HepG2 (cell line): ENCODE results near the gene ARHGAP45. TPM values are rescaled to one million over a fixed set of nuclear protein-coding genes. Genes with fewer than 3 reads are reported as not detected.

Source experiments
- BORCS8-MEF2B ChIP-seq: sonication (generic); formaldehyde crosslinking; IDR thresholded peaks from 2 replicates; pipeline ENCODE4 v1.8.0; 2022; ENCODE audit warnings: mild to moderate bottlenecking, missing genetic modification reagents
- GABPB1 ChIP-seq: IDR thresholded peaks from 2 replicates; pipeline ENCODE4 v1.6.1; 2016; ENCODE audit warnings: mild to moderate bottlenecking, missing genetic modification reagents, moderate library complexity, missing compliant biosample characterization
- HES4 ChIP-seq: sonication (generic); formaldehyde crosslinking; IDR thresholded peaks from 2 replicates; pipeline ENCODE4 v1.9.0; 2021; ENCODE audit warnings: mild to moderate bottlenecking, missing genetic modification reagents, borderline replicate concordance
- HNF4A ChIP-seq: sonication (generic); formaldehyde crosslinking; IDR thresholded peaks from 2 replicates; pipeline ENCODE4 v1.4.0; 2020; ENCODE audit warnings: missing genetic modification reagents
- HOXA9 ChIP-seq: sonication (generic); formaldehyde crosslinking; IDR thresholded peaks from 2 replicates; pipeline ENCODE4 v1.8.1; 2022; ENCODE audit warnings: missing genetic modification reagents, mild to moderate bottlenecking, moderate library complexity, borderline replicate concordance
- JARID2 ChIP-seq: sonication (generic); formaldehyde crosslinking; IDR thresholded peaks from 2 replicates; pipeline ENCODE4 v1.8.1; 2023; ENCODE audit warnings: missing genetic modification reagents, inconsistent platforms; ENCODE audit not compliant: insufficient replicate concordance
- LBX2 ChIP-seq: sonication (generic); formaldehyde crosslinking; IDR thresholded peaks from 2 replicates; pipeline ENCODE4 v1.5.0; 2020; ENCODE audit warnings: missing genetic modification reagents, mild to moderate bottlenecking, borderline replicate concordance
- PHF5A ChIP-seq: IDR thresholded peaks from one replicate; pipeline ENCODE4 v1.6.1; 2018; ENCODE audit warnings: low read depth, missing genetic modification reagents; ENCODE audit not compliant: unreplicated experiment
- RFX5 ChIP-seq: IDR thresholded peaks from 2 replicates; pipeline ENCODE4 v1.6.1; 2011; ENCODE audit warnings: low read depth, low read length, improper control_type of control experiment
- SNAI1 ChIP-seq: sonication (generic); formaldehyde crosslinking; IDR thresholded peaks from 2 replicates; pipeline ENCODE4 v1.5.0; 2020; ENCODE audit warnings: mild to moderate bottlenecking, missing genetic modification reagents, borderline replicate concordance
- SP1 ChIP-seq, 2 experiments: fragments of 450-650 bp in 1 of 2; sonication (generic) in 1 of 2; formaldehyde crosslinking in 1 of 2; IDR thresholded peaks; 2 replicates each; pipeline versions ENCODE4 v1.4.0 to v1.6.1; 2016 to 2020; ENCODE audit warnings: missing genetic modification reagents in 1 of 2
- STAT5B ChIP-seq: sonication (generic); formaldehyde crosslinking; IDR thresholded peaks from 2 replicates; pipeline ENCODE4 v1.4.0; 2020; ENCODE audit warnings: missing genetic modification reagents
- ZNF232 ChIP-seq: sonication (generic); formaldehyde crosslinking; IDR thresholded peaks from 2 replicates; pipeline ENCODE4 v1.4.0; 2020; ENCODE audit warnings: missing genetic modification reagents, borderline replicate concordance
- ZNF263 ChIP-seq: sonication (generic); formaldehyde crosslinking; IDR thresholded peaks from 2 replicates; pipeline ENCODE4 v1.4.0; 2020; ENCODE audit warnings: missing genetic modification reagents
- ZNF264 ChIP-seq: sonication (generic); formaldehyde crosslinking; IDR thresholded peaks from 2 replicates; pipeline ENCODE4 v1.4.0; 2020; ENCODE audit warnings: missing genetic modification reagents
- ZNF292 ChIP-seq: sonication (generic); formaldehyde crosslinking; IDR thresholded peaks from 2 replicates; pipeline ENCODE4 v1.8.1; 2022; ENCODE audit warnings: mild to moderate bottlenecking, low read depth, missing genetic modification reagents, borderline replicate concordance
- ZNF709 ChIP-seq: sonication (generic); formaldehyde crosslinking; IDR thresholded peaks from 2 replicates; pipeline ENCODE4 v1.5.0; 2020; ENCODE audit warnings: mild to moderate bottlenecking, missing genetic modification reagents
- ZNF772 ChIP-seq: sonication (generic); formaldehyde crosslinking; IDR thresholded peaks from 2 replicates; pipeline ENCODE4 v1.5.0; 2020; ENCODE audit warnings: mild to moderate bottlenecking, missing genetic modification reagents
- ZSCAN29 ChIP-seq: sonication (generic); formaldehyde crosslinking; conservative IDR thresholded peaks from 2 replicates; pipeline ENCODE4 v1.4.0; 2020; ENCODE audit warnings: mild to moderate bottlenecking, missing genetic modification reagents
- polyA plus RNA-seq, 8 experiments: library from polyadenylated mRNA; depleted of rRNA in 3 of 8; stranded (reverse) in 7 of 8; unstranded in 1 of 8; fragments of >200 nt; fragmentation: Illumina TruSeq in 4 of 8; extraction: Trizol in 4 of 8; gene quantifications; 2 replicates each; pipeline versions ENCODE4 v1.2.1 to v1.2.3, GENCODE V29; 2011 to 2016; ENCODE audit warnings: low read depth in 4 of 8, missing spikeins in 1 of 8, mixed read lengths in 1 of 8; ENCODE audit not compliant: insufficient read depth in 1 of 8
- total RNA-seq, 5 experiments: library from RNA; depleted of rRNA; stranded (reverse); fragments of >200 nt; fragmentation: Illumina TruSeq; extraction: Trizol; gene quantifications; 2 replicates each; pipeline ENCODE4 v1.2.3, GENCODE V29; 2016; ENCODE audit warnings: low read depth in 1 of 5
- TF ChIP-seq, protein P1 (sequence below): IDR thresholded peaks from 2 replicates; pipeline ENCODE4 v1.6.1; 2016; ENCODE audit warnings: low read depth, control low read depth
- TF ChIP-seq, protein P2 (sequence below): sonication (generic); formaldehyde crosslinking; IDR thresholded peaks from 2 replicates; pipeline ENCODE4 v1.9.0; 2021; ENCODE audit warnings: missing genetic modification reagents, mild to moderate bottlenecking, borderline replicate concordance
- TF ChIP-seq, protein P3 (sequence below): sonication (generic); formaldehyde crosslinking; IDR thresholded peaks from 2 replicates; pipeline ENCODE4 v1.4.0; 2020; ENCODE audit warnings: missing genetic modification reagents, mild to moderate bottlenecking, borderline replicate concordance

Gene ARHGAP45
- total and polyA plus RNA-seq, 2 of the 13 experiments (the other 11 are each of a cell fraction or from before 2014, with no cell fraction given) = 0.84 to 32.0 TPM

DNA sequence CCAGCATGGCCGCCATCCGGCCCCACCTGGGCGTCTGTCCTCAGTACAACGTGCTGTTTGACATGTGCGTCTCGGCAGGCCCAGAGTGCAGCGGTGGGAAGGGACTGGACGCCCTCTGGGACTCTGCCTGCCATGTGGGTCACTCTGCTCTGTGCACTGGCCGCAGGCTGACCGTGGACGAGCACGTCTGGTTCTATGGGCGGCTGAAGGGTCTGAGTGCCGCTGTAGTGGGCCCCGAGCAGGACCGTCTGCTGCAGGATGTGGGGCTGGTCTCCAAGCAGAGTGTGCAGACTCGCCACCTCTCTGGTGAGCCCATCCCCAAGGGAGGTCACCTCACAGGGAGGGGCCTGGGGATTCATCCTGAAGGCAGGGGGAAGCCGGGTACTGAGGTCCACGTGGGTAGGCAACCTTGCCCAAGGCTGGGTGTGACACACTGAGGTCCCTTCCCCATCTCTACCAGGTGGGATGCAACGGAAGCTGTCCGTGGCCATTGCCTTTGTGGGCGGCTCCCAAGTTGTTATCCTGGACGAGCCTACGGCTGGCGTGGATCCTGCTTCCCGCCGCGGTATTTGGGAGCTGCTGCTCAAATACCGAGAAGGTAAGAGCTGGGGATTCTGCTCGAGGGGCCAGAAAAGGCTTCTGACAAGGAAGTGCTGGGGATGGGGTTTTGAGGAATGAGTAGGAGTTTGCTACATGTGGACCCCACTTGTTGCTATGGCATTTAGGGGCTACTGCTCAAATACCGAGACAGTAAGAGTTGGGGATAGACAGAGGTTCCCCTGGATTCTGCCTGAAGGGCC lies 15.8 kb upstream of the ARHGAP45 start (continued):
- TF ChIP-seq LBX2 (CRISPR knock-in tag) (peak; percentile 90; the same call in 1 of the 2 replicates), HES4 (CRISPR knock-in tag) (peak; percentile 66; the same call in 1 of the 2 replicates), ZNF232 (no peak; the same call in 1 of the 2 replicates), SNAI1 (CRISPR knock-in tag) (no peak), SP1 (IDR thresholded peaks at IDR 0.05) (no peak), SP1 (CRISPR knock-in tag; IDR thresholded peaks at IDR 0.05) (peak; percentile 39; the same call in 1 of the 2 replicates), JARID2 (peak; percentile 66), ZSCAN29 (CRISPR knock-in tag) (peak; percentile 69; the same call in 1 of the 2 replicates), STAT5B (CRISPR knock-in tag) (0 out of 2 replicates have a peak, but pooled peaks have one; percentile 35), ZNF772 (CRISPR knock-in tag) (peak; percentile 63; the same call in 1 of the 2 replicates), HNF4A (peak; percentile 31; the same call in 1 of the 2 replicates), GABPB1 (CRISPR knock-in tag) (peak; percentile 74), ZNF292 (CRISPR knock-in tag) (0 out of 2 replicates have a peak, but pooled peaks have one; percentile 48), BORCS8-MEF2B (CRISPR knock-in tag) (peak; percentile 65), HOXA9 (CRISPR knock-in tag) (no peak; the same call in 1 of the 2 replicates), ZNF264 (CRISPR knock-in tag) (peak; percentile 73; the same call in 1 of the 2 replicates), PHF5A (CRISPR knock-in tag) (peak; percentile 48), ZNF263 (CRISPR knock-in tag) (peak; percentile 78; the same call in 1 of the 2 replicates), ZNF709 (CRISPR knock-in tag) (peak; percentile 88), RFX5 (no peak)
- TF ChIP-seq, protein P1, sequence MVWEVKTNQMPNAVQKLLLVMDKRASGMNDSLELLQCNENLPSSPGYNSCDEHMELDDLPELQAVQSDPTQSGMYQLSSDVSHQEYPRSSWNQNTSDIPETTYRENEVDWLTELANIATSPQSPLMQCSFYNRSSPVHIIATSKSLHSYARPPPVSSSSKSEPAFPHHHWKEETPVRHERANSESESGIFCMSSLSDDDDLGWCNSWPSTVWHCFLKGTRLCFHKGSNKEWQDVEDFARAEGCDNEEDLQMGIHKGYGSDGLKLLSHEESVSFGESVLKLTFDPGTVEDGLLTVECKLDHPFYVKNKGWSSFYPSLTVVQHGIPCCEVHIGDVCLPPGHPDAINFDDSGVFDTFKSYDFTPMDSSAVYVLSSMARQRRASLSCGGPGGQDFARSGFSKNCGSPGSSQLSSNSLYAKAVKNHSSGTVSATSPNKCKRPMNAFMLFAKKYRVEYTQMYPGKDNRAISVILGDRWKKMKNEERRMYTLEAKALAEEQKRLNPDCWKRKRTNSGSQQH (CRISPR knock-in tag) = peak; percentile 66; the same call in 1 of the 2 replicates
- TF ChIP-seq, protein P2, sequence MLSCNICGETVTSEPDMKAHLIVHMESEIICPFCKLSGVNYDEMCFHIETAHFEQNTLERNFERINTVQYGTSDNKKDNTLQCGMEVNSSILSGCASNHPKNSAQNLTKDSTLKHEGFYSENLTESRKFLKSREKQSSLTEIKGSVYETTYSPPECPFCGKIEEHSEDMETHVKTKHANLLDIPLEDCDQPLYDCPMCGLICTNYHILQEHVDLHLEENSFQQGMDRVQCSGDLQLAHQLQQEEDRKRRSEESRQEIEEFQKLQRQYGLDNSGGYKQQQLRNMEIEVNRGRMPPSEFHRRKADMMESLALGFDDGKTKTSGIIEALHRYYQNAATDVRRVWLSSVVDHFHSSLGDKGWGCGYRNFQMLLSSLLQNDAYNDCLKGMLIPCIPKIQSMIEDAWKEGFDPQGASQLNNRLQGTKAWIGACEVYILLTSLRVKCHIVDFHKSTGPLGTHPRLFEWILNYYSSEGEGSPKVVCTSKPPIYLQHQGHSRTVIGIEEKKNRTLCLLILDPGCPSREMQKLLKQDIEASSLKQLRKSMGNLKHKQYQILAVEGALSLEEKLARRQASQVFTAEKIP = no peak
- TF ChIP-seq, protein P3, sequence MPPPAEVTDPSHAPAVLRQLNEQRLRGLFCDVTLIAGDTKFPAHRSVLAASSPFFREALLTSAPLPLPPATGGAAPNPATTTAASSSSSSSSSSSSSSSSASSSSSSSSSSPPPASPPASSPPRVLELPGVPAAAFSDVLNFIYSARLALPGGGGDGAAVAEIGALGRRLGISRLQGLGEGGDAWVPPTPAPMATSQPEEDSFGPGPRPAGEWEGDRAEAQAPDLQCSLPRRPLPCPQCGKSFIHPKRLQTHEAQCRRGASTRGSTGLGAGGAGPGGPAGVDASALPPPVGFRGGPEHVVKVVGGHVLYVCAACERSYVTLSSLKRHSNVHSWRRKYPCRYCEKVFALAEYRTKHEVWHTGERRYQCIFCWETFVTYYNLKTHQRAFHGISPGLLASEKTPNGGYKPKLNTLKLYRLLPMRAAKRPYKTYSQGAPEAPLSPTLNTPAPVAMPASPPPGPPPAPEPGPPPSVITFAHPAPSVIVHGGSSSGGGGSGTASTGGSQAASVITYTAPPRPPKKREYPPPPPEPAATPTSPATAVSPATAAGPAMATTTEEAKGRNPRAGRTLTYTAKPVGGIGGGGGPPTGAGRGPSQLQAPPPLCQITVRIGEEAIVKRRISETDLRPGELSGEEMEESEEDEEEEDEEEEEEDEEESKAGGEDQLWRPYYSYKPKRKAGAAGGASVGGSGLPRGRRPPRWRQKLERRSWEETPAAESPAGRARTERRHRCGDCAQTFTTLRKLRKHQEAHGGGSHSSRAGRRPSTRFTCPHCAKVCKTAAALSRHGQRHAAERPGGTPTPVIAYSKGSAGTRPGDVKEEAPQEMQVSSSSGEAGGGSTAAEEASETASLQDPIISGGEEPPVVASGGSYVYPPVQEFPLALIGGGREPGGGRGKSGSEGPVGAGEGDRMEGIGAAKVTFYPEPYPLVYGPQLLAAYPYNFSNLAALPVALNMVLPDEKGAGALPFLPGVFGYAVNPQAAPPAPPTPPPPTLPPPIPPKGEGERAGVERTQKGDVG (CRISPR knock-in tag) = 0 out of 2 replicates have a peak, but pooled peaks have one; percentile 26
